GM12892 (cell line): ENCODE measurements around the gene PTPRN2.

Experiments used
- POLR2A ChIP-seq: IDR thresholded peaks from 2 replicates; pipeline ENCODE4 v1.6.1; 2011; ENCODE audit warnings: low read depth, low read length, control low read depth
- POLR2AphosphoS5 ChIP-seq: IDR thresholded peaks from 2 replicates; pipeline ENCODE4 v1.6.1; 2011; ENCODE audit warnings: low read depth, low read length, control low read depth
- TAF1 ChIP-seq: IDR thresholded peaks from 2 replicates; pipeline ENCODE4 v1.6.1; 2011; ENCODE audit warnings: low read depth, mild to moderate bottlenecking, control low read depth, low read length, borderline replicate concordance

DNA sequence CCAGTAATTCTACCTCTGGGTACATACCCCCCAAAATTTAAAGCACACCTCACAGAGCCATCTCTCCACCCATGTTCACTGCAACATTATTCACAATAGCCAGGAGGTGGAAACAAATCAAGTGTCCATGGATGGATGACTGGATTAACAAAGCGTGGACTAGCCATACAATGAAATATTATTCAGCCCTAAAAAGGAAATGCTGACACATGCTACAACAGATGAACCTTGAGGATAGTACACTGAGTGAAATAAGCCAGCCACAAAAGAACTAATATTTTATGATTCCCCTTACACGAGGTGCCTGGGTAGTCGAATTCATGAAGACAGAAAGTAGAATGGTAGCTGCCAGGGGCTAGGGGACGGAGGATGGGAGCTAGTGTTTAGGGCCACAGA lies 31.1 kb upstream of the PTPRN2 start:
- TF ChIP-seq POLR2A: no peak
- TF ChIP-seq POLR2AphosphoS5: no peak
- no peak for TF ChIP-seq TAF1
